Nephron (organoid): ENCODE data around the gene SPTA1.

ENCODE experiments used
- H3K27ac Mint-ChIP-seq, 3 experiments: 2 replicates each; pipeline ENCODE4 v1.8.0; 2020; ENCODE audit warnings: mixed read lengths in 3 of 3, mild to moderate bottlenecking in 2 of 3, moderate library complexity in 1 of 3
- H3K27me3 Mint-ChIP-seq: 2 replicates; pipeline ENCODE4 v1.8.0; 2021; ENCODE audit warnings: low read depth, mild to moderate bottlenecking, moderate library complexity, mixed read lengths
- H3K36me3 Mint-ChIP-seq: 2 replicates; pipeline ENCODE4 v1.8.0; 2020; ENCODE audit warnings: low read depth, mixed read lengths
- H3K4me1 Mint-ChIP-seq: 2 replicates; pipeline ENCODE4 v1.8.0; 2020; ENCODE audit warnings: mixed read lengths
- H3K4me3 Mint-ChIP-seq, 3 experiments: 2 replicates each; pipeline ENCODE4 v1.8.0; 2020; ENCODE audit warnings: mild to moderate bottlenecking in 3 of 3, mixed read lengths in 3 of 3, moderate library complexity in 2 of 3
- H3K9me3 Mint-ChIP-seq: 2 replicates; pipeline ENCODE4 v1.8.0; 2020; ENCODE audit warnings: mixed read lengths
- CTCF ChIP-seq, 3 experiments: fragments of 200-600 bp; sonication (generic); IDR thresholded peaks; one replicate each; pipeline ENCODE4 v1.5.0; 2021; ENCODE audit warnings: antibody characterized with exemption in 3 of 3; ENCODE audit not compliant: unreplicated experiment in 3 of 3

SPTA1 gene

GRCh38 chr1:158728510-158729225, 42.2 kb upstream of the SPTA1 start:
- H3K27ac Mint-ChIP-seq = no peak overlapping the region
- no peaks in the 10 kb centered on the region for H3K4me1 Mint-ChIP-seq
- no peak for TF ChIP-seq CTCF (IDR thresholded peaks at IDR 0.05; ENCODE audit: unreplicated experiment in 3 of 3)
- no peaks in the 10 kb centered on the region for H3K36me3 Mint-ChIP-seq
- H3K27me3 Mint-ChIP-seq = peaks cover 5% of the 10 kb centered on the region
- H3K9me3 Mint-ChIP-seq = no peaks in the 10 kb centered on the region
- no peak overlapping the region for H3K4me3 Mint-ChIP-seq

GRCh38 chr1:158724442-158724841, 37.9 kb upstream of the SPTA1 start:
- H3K27ac Mint-ChIP-seq = no peak overlapping the region
- no peaks in the 10 kb centered on the region for H3K4me1 Mint-ChIP-seq
- no peak for TF ChIP-seq CTCF (IDR thresholded peaks at IDR 0.05; ENCODE audit: unreplicated experiment in 3 of 3)
- H3K9me3 Mint-ChIP-seq = no peaks in the 10 kb centered on the region
- H3K27me3 Mint-ChIP-seq = peaks cover 5% of the 10 kb centered on the region
- H3K4me3 Mint-ChIP-seq = no peak overlapping the region
- no peaks in the 10 kb centered on the region for H3K36me3 Mint-ChIP-seq

- TF ChIP-seq CTCF (IDR thresholded peaks at IDR 0.05; ENCODE audit: unreplicated experiment in 3 of 3) = no peak
- no peaks in the 10 kb centered on the region for H3K4me1 Mint-ChIP-seq
- no peaks in the 10 kb centered on the region for H3K9me3 Mint-ChIP-seq
- peaks cover 9% of the 10 kb centered on the region for H3K27me3 Mint-ChIP-seq
- no peak within 1 kb of the TSS for H3K27ac Mint-ChIP-seq
- no peaks in the 10 kb centered on the region for H3K36me3 Mint-ChIP-seq
- no peak within 1 kb of the TSS for H3K4me3 Mint-ChIP-seq
Measured at GRCh38 chr1:158720620-158721019, 34.1 kb upstream of the SPTA1 start, which contains the start of gene OR6K3. Gene OR6K3 (minus strand): TSS chr1:158720720. CDS start chr1:158718115, 2,605 bp downstream.

GRCh38 chr1:158719664-158720063, 33.1 kb upstream of the SPTA1 start:
- no peaks in the 10 kb centered on the region for H3K4me1 Mint-ChIP-seq
- peaks cover 6% of the 10 kb centered on the region for H3K27me3 Mint-ChIP-seq
- no peak overlapping the region for H3K4me3 Mint-ChIP-seq
- TF ChIP-seq CTCF (IDR thresholded peaks at IDR 0.05; ENCODE audit: unreplicated experiment in 3 of 3) = no peak
- no peak overlapping the region for H3K27ac Mint-ChIP-seq
- no peaks in the 10 kb centered on the region for H3K36me3 Mint-ChIP-seq
- no peaks in the 10 kb centered on the region for H3K9me3 Mint-ChIP-seq

GRCh38 chr1:158717344-158717743, 30.8 kb upstream of the SPTA1 start:
- Mint-ChIP-seq H3K27me3 (peaks cover 4% of the 10 kb centered on the region), H3K36me3 (no peaks in the 10 kb centered on the region), H3K9me3 (no peaks in the 10 kb centered on the region), H3K4me3 (no peak overlapping the region), H3K27ac (no peak overlapping the region), H3K4me1 (no peaks in the 10 kb centered on the region)
- no peak for TF ChIP-seq CTCF (IDR thresholded peaks at IDR 0.05; ENCODE audit: unreplicated experiment in 3 of 3)

GRCh38 chr1:158716335-158716734, 29.8 kb upstream of the SPTA1 start:
- TF ChIP-seq CTCF (IDR thresholded peaks at IDR 0.05; ENCODE audit: unreplicated experiment in 3 of 3) = no peak

More at GRCh38 chr1:158716335-158716734, 29.8 kb upstream of the SPTA1 start:
- Mint-ChIP-seq H3K27me3 (peaks cover 4% of the 10 kb centered on the region), H3K4me1 (no peaks in the 10 kb centered on the region), H3K9me3 (no peaks in the 10 kb centered on the region), H3K36me3 (no peaks in the 10 kb centered on the region), H3K27ac (no peak overlapping the region), H3K4me3 (no peak overlapping the region)
